Transverse colon (tissue), 4 donors: Measurements from ENCODE around the gene HORMAD1.
"Not testable (repeated sequence)": the region's sequence is repeated elsewhere in the genome, so short reads cannot be mapped to it uniquely, and the experiment has no call there.

Experiments used
- CTCF ChIP-seq, 5 experiments: fragments of 200-600 bp in 3 of 5; fragments of 450-650 bp in 2 of 5; sonication (generic) in 3 of 5; IDR thresholded peaks; 1 replicate in 2 of 5; 2 replicates in 3 of 5; pipeline ENCODE4 v1.5.1; 2016 to 2017; ENCODE audit warnings: antibody characterized with exemption in 5 of 5, inconsistent platforms in 3 of 5, mild to moderate bottlenecking in 2 of 5, moderate library complexity in 1 of 5
- POLR2A ChIP-seq: fragments of 450-650 bp; IDR thresholded peaks from one replicate; pipeline ENCODE4 v1.6.1; 2016; ENCODE audit warnings: antibody characterized with exemption, mild to moderate bottlenecking, moderate library complexity
- POLR2AphosphoS5 ChIP-seq, 3 donors: sonication (generic); formaldehyde crosslinking; IDR thresholded peaks; one replicate each; pipeline ENCODE4 v1.6.1; 2016; ENCODE audit warnings: antibody characterized with exemption in 3 of 3

- not testable (repeated sequence) for TF ChIP-seq POLR2A; CTCF (IDR thresholded peaks at IDR 0.05); POLR2AphosphoS5 (IDR thresholded peaks at IDR 0.05)
Observed at GRCh38 chr1:150657064-150657463, 63.6 kb downstream of the HORMAD1 start.
